MV-4-11 (cell line): ENCODE measurements around the gene DYRK1A.

Experiments used
- DNase-seq: peaks from one replicate; lab custom pipeline; 2025; lab: John Stamatoyannopoulos, UW

DYRK1A gene

GRCh38 chr21:37385179-37385765 lies 18.7 kb downstream of the DYRK1A start:
- DNase-seq: no peak

GRCh38 chr21:37386151-37386550 lies 19.6 kb downstream of the DYRK1A start:
- DNase-seq: no peak

GRCh38 chr21:37389456-37389855 lies 22.9 kb downstream of the DYRK1A start:
- no peak for DNase-seq

- DNase-seq: no peak
Measured at GRCh38 chr21:37391666-37392065, 25.1 kb downstream of the DYRK1A start.

GRCh38 chr21:37392441-37392840 lies 25.9 kb downstream of the DYRK1A start:
- no peak for DNase-seq

GRCh38 chr21:37393030-37393429 lies 26.5 kb downstream of the DYRK1A start:
- DNase-seq: no peak

GRCh38 chr21:37393786-37394185 lies 27.2 kb downstream of the DYRK1A start:
- no peak for DNase-seq

GRCh38 chr21:37395961-37396360 lies 29.4 kb downstream of the DYRK1A start:
- no peak for DNase-seq

- DNase-seq: no peak
Measured at GRCh38 chr21:37396855-37397254, 30.3 kb downstream of the DYRK1A start.

- DNase-seq: no peak
Measured at GRCh38 chr21:37398697-37399096, 32.1 kb downstream of the DYRK1A start.

- DNase-seq: no peak
Measured at GRCh38 chr21:37402251-37402867, 35.8 kb downstream of the DYRK1A start.

- no peak for DNase-seq
Measured at GRCh38 chr21:37405629-37406028, 39.1 kb downstream of the DYRK1A start.

GRCh38 chr21:37407719-37408420 lies 41.3 kb downstream of the DYRK1A start:
- no peak for DNase-seq

- DNase-seq: no peak
Measured at GRCh38 chr21:37408464-37409193, 42.1 kb downstream of the DYRK1A start.

GRCh38 chr21:37410639-37411038 lies 44.1 kb downstream of the DYRK1A start:
- no peak for DNase-seq

GRCh38 chr21:37412603-37413360 lies 46.2 kb downstream of the DYRK1A start:
- DNase-seq: peak; percentile 76

- DNase-seq: peak; percentile 75
Measured at GRCh38 chr21:37413553-37414291, 47.1 kb downstream of the DYRK1A start.

- no peak for DNase-seq
Measured at GRCh38 chr21:37414292-37415253, 48.0 kb downstream of the DYRK1A start.

GRCh38 chr21:37415939-37416338 lies 49.4 kb downstream of the DYRK1A start:
- DNase-seq: no peak

- no peak for DNase-seq
Measured at GRCh38 chr21:37416914-37417313, 50.3 kb downstream of the DYRK1A start.
